Natural killer cell (primary cell): ENCODE measurements around the gene DEPP1. TPM values are rescaled to one million over a fixed set of nuclear protein-coding genes. Genes with fewer than 3 reads are reported as not detected.
A peak's percentile ranks its signal among the peaks of the same experiment; 100 is the strongest.

ENCODE experiments used
- ATAC-seq, 3 donors: fragments of 150-1000 bp in 2 of 3; fragments of 200-7000 bp in 1 of 3; cut with Tn5 transposase; 1 replicate in 1 of 3; 2 replicates in 2 of 3; pipeline ENCODE4 v1.10.0; 2021; ENCODE audit warnings: mild to moderate bottlenecking in 2 of 3, moderate library complexity in 2 of 3
- DNase-seq, 2 donors: peaks; one replicate each; pipeline versions ENCODE4 v3.0.0 to v3.0.0-alpha.2; 2013 to 2021; ENCODE audit warnings: mixed read lengths in 1 of 2
- H3K27ac ChIP-seq: one replicate; pipeline ENCODE4 v1.5.1; 2013; ENCODE audit warnings: mild to moderate bottlenecking, low read length
- H3K27me3 ChIP-seq: one replicate; pipeline ENCODE4 v1.6.1; 2013; ENCODE audit warnings: low read length; ENCODE audit not compliant: control insufficient read depth, insufficient read depth
- H3K36me3 ChIP-seq: one replicate; pipeline ENCODE4 v1.6.1; 2013; ENCODE audit warnings: low read length; ENCODE audit not compliant: control insufficient read depth, insufficient read depth
- H3K4me1 ChIP-seq: one replicate; pipeline ENCODE4 v1.6.1; 2013; ENCODE audit warnings: low read length; ENCODE audit not compliant: control insufficient read depth, insufficient read depth
- H3K4me3 ChIP-seq: one replicate; pipeline ENCODE4 v1.5.1; 2013; ENCODE audit warnings: low read length
- H3K9me3 ChIP-seq: one replicate; pipeline ENCODE4 v1.6.1; 2013; ENCODE audit warnings: low read length; ENCODE audit not compliant: control insufficient read depth, insufficient read depth
- H3K27ac Mint-ChIP-seq, 2 donors: one replicate each; pipeline ENCODE4 v1.8.0; 2022; ENCODE audit warnings: mild to moderate bottlenecking in 2 of 2, mixed read lengths in 2 of 2, moderate library complexity in 1 of 2
- H3K27me3 Mint-ChIP-seq, 2 donors: one replicate each; pipeline ENCODE4 v1.8.0; 2022; ENCODE audit warnings: low read depth in 2 of 2, mixed read lengths in 2 of 2
- H3K36me3 Mint-ChIP-seq: one replicate; pipeline ENCODE4 v1.8.0; 2022; ENCODE audit warnings: mixed read lengths
- H3K4me1 Mint-ChIP-seq, 2 donors: one replicate each; pipeline ENCODE4 v1.8.0; 2022; ENCODE audit warnings: mixed read lengths in 2 of 2
- H3K4me3 Mint-ChIP-seq: one replicate; pipeline ENCODE4 v1.8.0; 2022; ENCODE audit warnings: mild to moderate bottlenecking, moderate library complexity, mixed read lengths
- H3K9me3 Mint-ChIP-seq, 2 donors: one replicate each; pipeline ENCODE4 v1.8.0; 2022; ENCODE audit warnings: mixed read lengths in 2 of 2
- CTCF ChIP-seq: fragments of 200-600 bp; IDR thresholded peaks from one replicate; pipeline ENCODE4 v1.8.0; 2022; ENCODE audit warnings: antibody characterized with exemption
- WGBS: methylation state at CpG from one replicate; pipeline ENCODE4 v1.1.7; 2013; ENCODE audit warnings: missing lambda C conversion rate; ENCODE audit not compliant: insufficient coverage; 5-methylcytosine and 5-hydroxymethylcytosine counted together
- intact Hi-C: fragments of 100-400 bp; cut with micrococcal nuclease; formaldehyde crosslinking; loops from one replicate; pipeline ENCODE4 v1.14.2; 2022
- total RNA-seq, 4 donors: library from RNA; stranded (reverse); fragments of 120-200 nt in 1 of 4; gene quantifications; one replicate each; pipeline versions ENCODE4 v1.2.3 to v1.2.4, GENCODE V29; 2013 to 2022

The DEPP1 gene
- total RNA-seq, 3 donors from 2014 or later (not counting 1 experiment from before 2014, with no cell fraction given), result not detected

- Mint-ChIP-seq H3K27ac (no peak overlapping the region), H3K36me3 (no peaks in the 10 kb centered on the region), H3K4me3 (no peak overlapping the region), H3K4me1 (peaks cover 40 to 43% of the 10 kb centered on the region in 2 donors), H3K9me3 (no peaks in the 10 kb centered on the region), H3K27me3 (no peaks in the 10 kb centered on the region)
- Histone ChIP-seq H3K27ac (no peak overlapping the region), H3K36me3 (peaks cover 1% of the 10 kb centered on the region), H3K4me1 (peaks cover 35% of the 10 kb centered on the region), H3K4me3 (no peak overlapping the region), H3K9me3 (no peaks in the 10 kb centered on the region), H3K27me3 (no peaks in the 10 kb centered on the region)
- DNase-seq, result no peak
- ATAC-seq, result no peak
- no peak for TF ChIP-seq CTCF
- 97% methylated on average over 6 of the region's 6 CpGs for WGBS
- intact Hi-C loops, result no loop called here
Observed at GRCh38 chr10:44997105-44997748, 18.6 kb upstream of the DEPP1 start.

- peaks cover 8% of the 10 kb centered on the region for H3K36me3 Mint-ChIP-seq
- no peaks in the 10 kb centered on the region for H3K9me3 ChIP-seq
- DNase-seq (no peak), ATAC-seq (no peak)
- peaks cover 31 to 37% of the 10 kb centered on the region in 2 donors for H3K4me1 Mint-ChIP-seq
- H3K27ac Mint-ChIP-seq, result peak overlapping the region; percentile 65 to 82
- no peaks in the 10 kb centered on the region for H3K9me3 Mint-ChIP-seq
- H3K27ac ChIP-seq, result peak overlapping the region; percentile 31
- 45% methylated on average over 9 of the region's 9 CpGs for whole genome bisulfite sequencing
- no peaks in the 10 kb centered on the region for H3K27me3 ChIP-seq
- H3K4me1 ChIP-seq, result peaks cover 31% of the 10 kb centered on the region
- intact Hi-C loops, result no loop called here
- no peak for TF ChIP-seq CTCF
- H3K4me3 ChIP-seq, result no peak overlapping the region
- peaks cover 4% of the 10 kb centered on the region for H3K36me3 ChIP-seq
- H3K27me3 Mint-ChIP-seq, result no peaks in the 10 kb centered on the region
- H3K4me3 Mint-ChIP-seq, result peak overlapping the region; percentile 54
Observed at GRCh38 chr10:44995914-44996669, 17.5 kb upstream of the DEPP1 start.

- TF ChIP-seq CTCF, result no peak
- intact Hi-C loops, result no loop called here
- Mint-ChIP-seq H3K9me3 (no peaks in the 10 kb centered on the region), H3K36me3 (peaks cover 8% of the 10 kb centered on the region), H3K27ac (peak overlapping the region; percentile 65 to 82), H3K4me1 (peaks cover 29 to 36% of the 10 kb centered on the region in 2 donors), H3K27me3 (no peaks in the 10 kb centered on the region), H3K4me3 (peak overlapping the region; percentile 54)
- Histone ChIP-seq H3K27ac (peak overlapping the region; percentile 31), H3K9me3 (no peaks in the 10 kb centered on the region), H3K27me3 (no peaks in the 10 kb centered on the region), H3K4me1 (peaks cover 31% of the 10 kb centered on the region), H3K4me3 (no peak overlapping the region), H3K36me3 (peaks cover 5% of the 10 kb centered on the region)
- peak in 1 of 2 donors; percentile 38 for DNase-seq
- 2% methylated on average over 4 of the region's 4 CpGs for WGBS
- peak in 1 of 3 donors; percentile 57 for ATAC-seq
Observed at GRCh38 chr10:44995581-44995913, 16.9 kb upstream of the DEPP1 start.
